Liver (tissue), 9 donors: ENCODE data around the gene SNAI3. TPM values are rescaled to one million over a fixed set of nuclear protein-coding genes. Genes with fewer than 3 reads are reported as not detected.

Source experiments
- DNase-seq: peaks from one replicate; pipeline ENCODE4 v3.0.0-alpha.2; 2017; ENCODE audit warnings: low spot score
- H3K27ac ChIP-seq, 2 donors: one replicate each; pipeline ENCODE4 v1.7.0; 2013; ENCODE audit warnings: inconsistent platforms in 2 of 2, low read length in 2 of 2, control low read depth in 1 of 2, low read depth in 1 of 2, mild to moderate bottlenecking in 1 of 2
- H3K27me3 ChIP-seq, 4 donors: one replicate each; pipeline versions ENCODE4 v1.6.1 to v1.7.0; 2013; ENCODE audit warnings: low read length in 3 of 4, inconsistent platforms in 1 of 4, mild to moderate bottlenecking in 1 of 4, moderate library complexity in 1 of 4; ENCODE audit not compliant: control insufficient read depth in 4 of 4, insufficient read depth in 4 of 4
- H3K36me3 ChIP-seq, 4 donors: one replicate each; pipeline versions ENCODE4 v1.6.1 to v1.7.0; 2013; ENCODE audit warnings: low read length in 3 of 4, mild to moderate bottlenecking in 3 of 4, low read depth in 1 of 4, moderate library complexity in 1 of 4; ENCODE audit not compliant: control insufficient read depth in 4 of 4, insufficient read depth in 3 of 4
- H3K4me1 ChIP-seq, 4 donors: one replicate each; pipeline versions ENCODE4 v1.6.1 to v1.7.0; 2013; ENCODE audit warnings: low read length in 3 of 4, mild to moderate bottlenecking in 3 of 4, moderate library complexity in 1 of 4; ENCODE audit not compliant: control insufficient read depth in 4 of 4, insufficient read depth in 4 of 4
- H3K4me3 ChIP-seq, 3 donors: one replicate each; pipeline versions ENCODE4 v1.6.1 to v1.7.0; 2013; ENCODE audit warnings: low read length in 3 of 3, control low read depth in 1 of 3, low read depth in 1 of 3, mild to moderate bottlenecking in 1 of 3
- H3K9ac ChIP-seq, 2 donors: one replicate each; pipeline ENCODE4 v1.7.0; 2013; ENCODE audit warnings: low read length in 2 of 2, mild to moderate bottlenecking in 2 of 2, moderate library complexity in 2 of 2, control low read depth in 1 of 2, low read depth in 1 of 2
- H3K9me3 ChIP-seq, 4 donors: one replicate each; pipeline versions ENCODE4 v1.6.1 to v1.7.0; 2013; ENCODE audit warnings: low read length in 3 of 4; ENCODE audit not compliant: control insufficient read depth in 4 of 4
- EGR1 ChIP-seq, 2 donors: IDR thresholded peaks; 2 replicates each; pipeline ENCODE4 v1.6.1; 2016 to 2018; ENCODE audit warnings: antibody characterized with exemption in 2 of 2, low read depth in 2 of 2
- FOXA1 ChIP-seq: IDR thresholded peaks from 2 replicates; pipeline ENCODE4 v1.6.1; 2016; ENCODE audit warnings: antibody characterized with exemption
- FOXA2 ChIP-seq: IDR thresholded peaks from 2 replicates; pipeline ENCODE4 v1.6.1; 2016; ENCODE audit warnings: antibody characterized with exemption
- GABPA ChIP-seq, 2 donors: IDR thresholded peaks in 1 of 2; conservative IDR thresholded peaks in 1 of 2; 2 replicates each; pipeline ENCODE4 v1.6.1; 2016; ENCODE audit warnings: antibody characterized with exemption in 2 of 2, mild to moderate bottlenecking in 1 of 2, moderate library complexity in 1 of 2
- HNF4A ChIP-seq, 2 donors: conservative IDR thresholded peaks; 2 replicates each; pipeline ENCODE4 v1.6.1; 2016; ENCODE audit warnings: antibody characterized with exemption in 2 of 2, mild to moderate bottlenecking in 2 of 2
- HNF4G ChIP-seq: IDR thresholded peaks from 2 replicates; pipeline ENCODE4 v1.6.1; 2016; ENCODE audit warnings: antibody characterized with exemption
- JUND ChIP-seq, 2 donors: IDR thresholded peaks; 2 replicates each; pipeline ENCODE4 v1.6.1; 2016; ENCODE audit warnings: antibody characterized with exemption in 2 of 2
- NR2F2 ChIP-seq: IDR thresholded peaks from 2 replicates; pipeline ENCODE4 v1.6.1; 2016; ENCODE audit warnings: antibody characterized with exemption
- RAD21 ChIP-seq, 2 donors: IDR thresholded peaks; 2 replicates each; pipeline ENCODE4 v1.6.1; 2016; ENCODE audit warnings: antibody characterized with exemption in 2 of 2, mild to moderate bottlenecking in 2 of 2
- RXRA ChIP-seq, 2 donors: IDR thresholded peaks; 2 replicates each; pipeline ENCODE4 v1.6.1; 2017 to 2018; ENCODE audit warnings: antibody characterized with exemption in 2 of 2, mild to moderate bottlenecking in 1 of 2
- SP1 ChIP-seq: IDR thresholded peaks from 2 replicates; pipeline ENCODE4 v1.6.1; 2018; ENCODE audit warnings: antibody characterized with exemption, mild to moderate bottlenecking
- TAF1 ChIP-seq: conservative IDR thresholded peaks from 2 replicates; pipeline ENCODE4 v1.6.1; 2016; ENCODE audit warnings: antibody characterized with exemption, mild to moderate bottlenecking
- YY1 ChIP-seq: IDR thresholded peaks from 2 replicates; pipeline ENCODE4 v1.6.1; 2016; ENCODE audit warnings: antibody characterized with exemption, mild to moderate bottlenecking
- WGBS: extraction: QIAGEN DNeasy Blood & Tissue Kit; methylation state at CpG from one replicate; pipeline ENCODE4 v1.1.7; 2013; 5-methylcytosine and 5-hydroxymethylcytosine counted together
- polyA plus RNA-seq, 2 donors: library from polyadenylated mRNA; stranded (reverse) in 1 of 2; unstranded in 1 of 2; fragments of 200-250 nt in 1 of 2; fragments of >200 nt in 1 of 2; fragmentation: Nextera tagmentation in 1 of 2; extraction: Ambion mirVana in 1 of 2; gene quantifications; one replicate each; pipeline versions ENCODE4 v1.2.1 to v1.2.3, GENCODE V29; 2013 to 2015
- total RNA-seq, 2 donors: library from RNA; depleted of rRNA; stranded (reverse); fragments of >200 nt; gene quantifications; one replicate each; pipeline ENCODE4 v1.2.3, GENCODE V29; 2014
- TF ChIP-seq, protein P1 (sequence below): IDR thresholded peaks from 2 replicates; pipeline ENCODE4 v1.6.1; 2016; ENCODE audit warnings: antibody characterized with exemption
- TF ChIP-seq, protein P2 (sequence below): fragments of 150-350 bp; IDR thresholded peaks from 2 replicates; pipeline ENCODE4 v1.5.1; 2017; ENCODE audit warnings: improper control_type of control experiment, low read depth, low read length; ENCODE audit not compliant: missing input control
- TF ChIP-seq, protein P3 (sequence below): IDR thresholded peaks from 2 replicates; pipeline ENCODE4 v1.6.1; 2016; ENCODE audit warnings: antibody characterized with exemption
- TF ChIP-seq, protein P4 (sequence below): IDR thresholded peaks from 2 replicates; pipeline ENCODE4 v1.6.1; 2016; ENCODE audit warnings: antibody characterized with exemption
- TF ChIP-seq, protein P5 (sequence below): IDR thresholded peaks from 2 replicates; pipeline ENCODE4 v1.6.1; 2016; ENCODE audit warnings: antibody characterized with exemption, mild to moderate bottlenecking
- donor health status: healthy.
- donor health status: healthy.
- donor health status: healthy.
- donor health status: healthy.
- donor health status: healthy.

SNAI3 gene
- total and polyA plus RNA-seq, 4 donors: 0.05 to 0.48 (median 0.20) TPM

DNA sequence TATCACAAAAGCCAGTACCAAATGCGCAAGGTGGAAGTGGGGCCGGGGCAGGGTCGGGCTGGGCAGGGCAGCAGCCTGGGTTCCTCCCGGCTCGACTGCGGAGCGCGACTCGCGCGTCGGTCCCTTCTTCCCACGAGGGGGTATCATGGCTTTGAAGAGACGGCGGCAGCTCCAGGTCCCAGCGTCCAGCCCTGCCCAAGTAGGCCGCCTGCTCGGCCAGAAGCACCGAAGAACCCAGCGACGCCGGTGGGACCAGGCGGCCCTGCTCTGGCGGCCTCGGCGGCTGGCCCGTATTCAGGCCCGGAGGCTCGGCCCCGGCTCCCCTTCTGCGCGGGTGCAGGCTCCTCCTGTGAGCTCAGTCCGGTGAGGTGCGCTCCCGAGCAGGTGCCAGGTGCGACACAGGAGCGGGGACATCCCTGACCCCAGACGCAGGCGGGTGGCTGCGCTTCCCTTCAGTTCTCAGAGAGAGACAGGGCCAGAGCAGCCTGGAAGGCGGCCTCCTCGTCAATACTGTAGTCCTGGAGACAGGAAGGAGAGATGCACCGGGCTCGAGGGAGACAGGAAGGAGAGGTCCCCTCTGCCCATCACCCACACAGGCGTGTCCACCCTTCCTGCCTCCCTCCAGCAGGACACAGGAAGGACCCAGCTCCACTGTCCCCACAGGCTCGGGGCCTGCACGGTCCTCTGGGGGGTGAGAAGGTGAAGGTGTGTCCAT lies 11.0 kb upstream of the SNAI3 start:
- H3K27ac ChIP-seq: no peak overlapping the region
- 91% methylated on average over 47 of the region's 47 CpGs for WGBS

More for the DNA sequence above, 11.0 kb upstream of the SNAI3 start:
- no peak for DNase-seq
- Histone ChIP-seq H3K4me3 (no peak overlapping the region), H3K27me3 (no peaks in the 10 kb centered on the region), H3K9ac (no peak overlapping the region), H3K36me3 (peaks cover 2 to 15% (median 6%) of the 10 kb centered on the region in 4 donors), H3K9me3 (no peaks in the 10 kb centered on the region), H3K4me1 (peaks cover 0 to 9% (median 1%) of the 10 kb centered on the region in 4 donors)
- TF ChIP-seq JUND (IDR thresholded peaks at IDR 0.05) (no peak), EGR1 (IDR thresholded peaks at IDR 0.05; ENCODE audit: low read depth in 2 of 2) (no peak), FOXA2 (no peak), GABPA (IDR thresholded peaks at IDR 0.05 in 1 of 2, conservative IDR thresholded peaks at IDR 0.05 in 1 of 2) (no peak), RXRA (IDR thresholded peaks at IDR 0.05) (no peak), RAD21 (IDR thresholded peaks at IDR 0.05) (no peak), FOXA1 (no peak), NR2F2 (no peak), SP1 (no peak), HNF4G (no peak), HNF4A (conservative IDR thresholded peaks at IDR 0.05) (no peak), TAF1 (no peak), YY1 (no peak)
- TF ChIP-seq, protein P1, sequence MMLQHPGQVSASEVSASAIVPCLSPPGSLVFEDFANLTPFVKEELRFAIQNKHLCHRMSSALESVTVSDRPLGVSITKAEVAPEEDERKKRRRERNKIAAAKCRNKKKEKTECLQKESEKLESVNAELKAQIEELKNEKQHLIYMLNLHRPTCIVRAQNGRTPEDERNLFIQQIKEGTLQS: no peak
- TF ChIP-seq, protein P2, sequence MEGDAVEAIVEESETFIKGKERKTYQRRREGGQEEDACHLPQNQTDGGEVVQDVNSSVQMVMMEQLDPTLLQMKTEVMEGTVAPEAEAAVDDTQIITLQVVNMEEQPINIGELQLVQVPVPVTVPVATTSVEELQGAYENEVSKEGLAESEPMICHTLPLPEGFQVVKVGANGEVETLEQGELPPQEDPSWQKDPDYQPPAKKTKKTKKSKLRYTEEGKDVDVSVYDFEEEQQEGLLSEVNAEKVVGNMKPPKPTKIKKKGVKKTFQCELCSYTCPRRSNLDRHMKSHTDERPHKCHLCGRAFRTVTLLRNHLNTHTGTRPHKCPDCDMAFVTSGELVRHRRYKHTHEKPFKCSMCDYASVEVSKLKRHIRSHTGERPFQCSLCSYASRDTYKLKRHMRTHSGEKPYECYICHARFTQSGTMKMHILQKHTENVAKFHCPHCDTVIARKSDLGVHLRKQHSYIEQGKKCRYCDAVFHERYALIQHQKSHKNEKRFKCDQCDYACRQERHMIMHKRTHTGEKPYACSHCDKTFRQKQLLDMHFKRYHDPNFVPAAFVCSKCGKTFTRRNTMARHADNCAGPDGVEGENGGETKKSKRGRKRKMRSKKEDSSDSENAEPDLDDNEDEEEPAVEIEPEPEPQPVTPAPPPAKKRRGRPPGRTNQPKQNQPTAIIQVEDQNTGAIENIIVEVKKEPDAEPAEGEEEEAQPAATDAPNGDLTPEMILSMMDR: no peak
- TF ChIP-seq, protein P3, sequence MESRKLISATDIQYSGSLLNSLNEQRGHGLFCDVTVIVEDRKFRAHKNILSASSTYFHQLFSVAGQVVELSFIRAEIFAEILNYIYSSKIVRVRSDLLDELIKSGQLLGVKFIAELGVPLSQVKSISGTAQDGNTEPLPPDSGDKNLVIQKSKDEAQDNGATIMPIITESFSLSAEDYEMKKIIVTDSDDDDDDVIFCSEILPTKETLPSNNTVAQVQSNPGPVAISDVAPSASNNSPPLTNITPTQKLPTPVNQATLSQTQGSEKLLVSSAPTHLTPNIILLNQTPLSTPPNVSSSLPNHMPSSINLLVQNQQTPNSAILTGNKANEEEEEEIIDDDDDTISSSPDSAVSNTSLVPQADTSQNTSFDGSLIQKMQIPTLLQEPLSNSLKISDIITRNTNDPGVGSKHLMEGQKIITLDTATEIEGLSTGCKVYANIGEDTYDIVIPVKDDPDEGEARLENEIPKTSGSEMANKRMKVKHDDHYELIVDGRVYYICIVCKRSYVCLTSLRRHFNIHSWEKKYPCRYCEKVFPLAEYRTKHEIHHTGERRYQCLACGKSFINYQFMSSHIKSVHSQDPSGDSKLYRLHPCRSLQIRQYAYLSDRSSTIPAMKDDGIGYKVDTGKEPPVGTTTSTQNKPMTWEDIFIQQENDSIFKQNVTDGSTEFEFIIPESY: no peak
- TF ChIP-seq, protein P4, sequence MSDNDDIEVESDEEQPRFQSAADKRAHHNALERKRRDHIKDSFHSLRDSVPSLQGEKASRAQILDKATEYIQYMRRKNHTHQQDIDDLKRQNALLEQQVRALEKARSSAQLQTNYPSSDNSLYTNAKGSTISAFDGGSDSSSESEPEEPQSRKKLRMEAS: no peak
- TF ChIP-seq, protein P5, sequence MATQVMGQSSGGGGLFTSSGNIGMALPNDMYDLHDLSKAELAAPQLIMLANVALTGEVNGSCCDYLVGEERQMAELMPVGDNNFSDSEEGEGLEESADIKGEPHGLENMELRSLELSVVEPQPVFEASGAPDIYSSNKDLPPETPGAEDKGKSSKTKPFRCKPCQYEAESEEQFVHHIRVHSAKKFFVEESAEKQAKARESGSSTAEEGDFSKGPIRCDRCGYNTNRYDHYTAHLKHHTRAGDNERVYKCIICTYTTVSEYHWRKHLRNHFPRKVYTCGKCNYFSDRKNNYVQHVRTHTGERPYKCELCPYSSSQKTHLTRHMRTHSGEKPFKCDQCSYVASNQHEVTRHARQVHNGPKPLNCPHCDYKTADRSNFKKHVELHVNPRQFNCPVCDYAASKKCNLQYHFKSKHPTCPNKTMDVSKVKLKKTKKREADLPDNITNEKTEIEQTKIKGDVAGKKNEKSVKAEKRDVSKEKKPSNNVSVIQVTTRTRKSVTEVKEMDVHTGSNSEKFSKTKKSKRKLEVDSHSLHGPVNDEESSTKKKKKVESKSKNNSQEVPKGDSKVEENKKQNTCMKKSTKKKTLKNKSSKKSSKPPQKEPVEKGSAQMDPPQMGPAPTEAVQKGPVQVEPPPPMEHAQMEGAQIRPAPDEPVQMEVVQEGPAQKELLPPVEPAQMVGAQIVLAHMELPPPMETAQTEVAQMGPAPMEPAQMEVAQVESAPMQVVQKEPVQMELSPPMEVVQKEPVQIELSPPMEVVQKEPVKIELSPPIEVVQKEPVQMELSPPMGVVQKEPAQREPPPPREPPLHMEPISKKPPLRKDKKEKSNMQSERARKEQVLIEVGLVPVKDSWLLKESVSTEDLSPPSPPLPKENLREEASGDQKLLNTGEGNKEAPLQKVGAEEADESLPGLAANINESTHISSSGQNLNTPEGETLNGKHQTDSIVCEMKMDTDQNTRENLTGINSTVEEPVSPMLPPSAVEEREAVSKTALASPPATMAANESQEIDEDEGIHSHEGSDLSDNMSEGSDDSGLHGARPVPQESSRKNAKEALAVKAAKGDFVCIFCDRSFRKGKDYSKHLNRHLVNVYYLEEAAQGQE: no peak
